ENCODE data around the gene RBM22.

The RBM22 gene

DNA sequence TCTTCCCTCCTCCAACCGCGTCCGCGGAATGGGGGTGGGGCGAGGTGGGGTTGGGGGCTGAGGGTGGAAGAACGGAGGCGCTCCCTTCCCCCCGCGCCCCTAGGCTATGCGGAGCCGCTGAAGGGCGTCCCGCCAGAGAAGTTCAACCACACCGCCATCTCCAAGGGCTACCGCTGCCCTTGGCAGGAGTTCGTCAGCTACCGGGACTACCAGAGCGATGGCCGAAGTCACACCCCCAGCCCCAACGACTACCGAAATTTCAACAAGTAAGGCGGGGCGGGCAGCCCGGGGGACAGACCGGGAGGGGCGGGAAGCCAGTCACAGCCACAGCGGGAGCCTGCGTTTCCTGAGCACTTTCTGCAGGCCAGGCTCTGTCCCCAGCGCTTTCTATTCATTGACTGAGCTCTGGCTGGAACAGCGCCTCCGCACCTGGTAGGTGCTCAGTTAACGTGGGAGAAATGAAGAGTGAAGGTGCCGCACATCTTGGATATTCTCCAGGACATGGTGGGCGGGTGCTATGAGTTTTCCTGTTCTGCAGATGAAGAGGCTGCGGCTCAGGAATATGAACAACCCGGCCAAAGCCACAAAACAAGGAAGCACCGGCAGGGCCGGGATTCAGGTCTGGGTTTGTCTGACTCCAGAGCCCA, 28.5 kb downstream of the RBM22 start:
- H3K79me2 ChIP-seq (ENCODE audit: insufficient read depth, low read length): no peaks in the 10 kb centered on the region
- H3K36me3 ChIP-seq (ENCODE audit: insufficient read depth, low read length): no peaks in the 10 kb centered on the region
- H3K27ac ChIP-seq (ENCODE audit: low read depth, low read length, poor library complexity, severe bottlenecking): no peak overlapping the region
- H3K4me3 ChIP-seq (ENCODE audit: low read depth, low read length, poor library complexity, severe bottlenecking): peak overlapping the region; percentile 7
- H3K4me2 ChIP-seq (ENCODE audit: low read length): peak overlapping the region; percentile 19; the same call in 1 of the 2 replicates
- no peaks in the 10 kb centered on the region for H3K9me2 ChIP-seq (ENCODE audit: low read depth, low read length)
- TF ChIP-seq CTCF (IDR thresholded peaks at IDR 0.05; ENCODE audit: low read length) (no peak), EZH2 (IDR thresholded peaks at IDR 0.05; ENCODE audit: borderline replicate concordance, low read length) (no peak)
- no peaks in the 10 kb centered on the region for H4K20me1 ChIP-seq (ENCODE audit: insufficient read depth, low read length)
- H3K9me3 ChIP-seq (ENCODE audit: low read length): no peaks in the 10 kb centered on the region
- H3F3A ChIP-seq (ENCODE audit: insufficient read depth, low read length): no peaks in the 10 kb centered on the region
- no peak overlapping the region for H3K9ac ChIP-seq (ENCODE audit: low read length)
- H3K27me3 ChIP-seq (ENCODE audit: insufficient read depth, low read length): peaks cover 6% of the 10 kb centered on the region; the same call in 1 of the 2 replicates
- no peaks in the 10 kb centered on the region for H3K4me1 ChIP-seq (ENCODE audit: insufficient read depth, low read length, severe bottlenecking)
- no peak overlapping the region for H2AFZ ChIP-seq (ENCODE audit: low read length)

- Histone ChIP-seq H3K9me3 (ENCODE audit: low read length) (no peaks in the 10 kb centered on the region), H3F3A (ENCODE audit: insufficient read depth, low read length) (no peaks in the 10 kb centered on the region), H3K9ac (ENCODE audit: low read length) (no peak overlapping the region), H2AFZ (ENCODE audit: low read length) (no peak overlapping the region), H3K27me3 (ENCODE audit: insufficient read depth, low read length) (peaks cover 6% of the 10 kb centered on the region; the same call in 1 of the 2 replicates), H3K79me2 (ENCODE audit: insufficient read depth, low read length) (no peaks in the 10 kb centered on the region), H4K20me1 (ENCODE audit: insufficient read depth, low read length) (no peaks in the 10 kb centered on the region), H3K4me2 (ENCODE audit: low read length) (peak overlapping the region; percentile 19; the same call in 1 of the 2 replicates), H3K9me2 (ENCODE audit: low read depth, low read length) (no peaks in the 10 kb centered on the region), H3K4me3 (ENCODE audit: low read depth, low read length, poor library complexity, severe bottlenecking) (peak overlapping the region; percentile 7), H3K36me3 (ENCODE audit: insufficient read depth, low read length) (no peaks in the 10 kb centered on the region), H3K4me1 (ENCODE audit: insufficient read depth, low read length, severe bottlenecking) (no peaks in the 10 kb centered on the region), H3K27ac (ENCODE audit: low read depth, low read length, poor library complexity, severe bottlenecking) (no peak overlapping the region)
- TF ChIP-seq CTCF (IDR thresholded peaks at IDR 0.05; ENCODE audit: low read length) (no peak), EZH2 (IDR thresholded peaks at IDR 0.05; ENCODE audit: borderline replicate concordance, low read length) (no peak)
Measured at GRCh38 chr5:150671509-150672236, 29.2 kb downstream of the RBM22 start.

DNA sequence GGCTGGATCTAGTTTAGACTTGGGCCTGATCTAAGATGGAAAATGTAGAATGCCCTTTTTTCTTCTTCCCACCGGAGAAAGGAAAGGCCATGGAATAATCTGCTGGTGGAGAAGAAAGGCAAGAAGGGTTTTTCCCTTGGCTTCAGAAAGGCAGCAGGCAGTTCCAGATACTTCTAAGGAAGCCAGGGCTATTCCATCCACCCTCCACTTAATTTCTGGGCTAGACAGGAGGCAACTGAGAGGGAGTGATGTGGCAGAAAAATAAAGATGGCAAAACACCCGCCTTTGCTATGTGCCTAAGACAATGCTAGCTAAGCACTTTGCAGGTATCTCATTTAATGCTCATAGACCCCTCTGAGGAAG, 29.9 kb downstream of the RBM22 start:
- Histone ChIP-seq H3F3A (ENCODE audit: insufficient read depth, low read length) (no peaks in the 10 kb centered on the region), H3K27me3 (ENCODE audit: insufficient read depth, low read length) (peaks cover 6% of the 10 kb centered on the region; the same call in 1 of the 2 replicates), H4K20me1 (ENCODE audit: insufficient read depth, low read length) (no peaks in the 10 kb centered on the region), H2AFZ (ENCODE audit: low read length) (no peak overlapping the region), H3K4me3 (ENCODE audit: low read depth, low read length, poor library complexity, severe bottlenecking) (no peak overlapping the region), H3K36me3 (ENCODE audit: insufficient read depth, low read length) (no peaks in the 10 kb centered on the region), H3K4me1 (ENCODE audit: insufficient read depth, low read length, severe bottlenecking) (no peaks in the 10 kb centered on the region), H3K79me2 (ENCODE audit: insufficient read depth, low read length) (no peaks in the 10 kb centered on the region), H3K4me2 (ENCODE audit: low read length) (no peak overlapping the region), H3K9me3 (ENCODE audit: low read length) (no peaks in the 10 kb centered on the region), H3K9me2 (ENCODE audit: low read depth, low read length) (no peaks in the 10 kb centered on the region), H3K9ac (ENCODE audit: low read length) (no peak overlapping the region), H3K27ac (ENCODE audit: low read depth, low read length, poor library complexity, severe bottlenecking) (no peak overlapping the region)
- TF ChIP-seq CTCF (IDR thresholded peaks at IDR 0.05; ENCODE audit: low read length): no peak
- TF ChIP-seq EZH2 (IDR thresholded peaks at IDR 0.05; ENCODE audit: borderline replicate concordance, low read length): no peak
